NCI-H446 treated with DMSO at 0.1 percent for 48 hours (cell line): ENCODE data around the gene PLCB2.

Experiments
- DNase-seq: peaks from one replicate; lab custom pipeline; 2025; lab: John Stamatoyannopoulos, UW

Gene PLCB2

DNA sequence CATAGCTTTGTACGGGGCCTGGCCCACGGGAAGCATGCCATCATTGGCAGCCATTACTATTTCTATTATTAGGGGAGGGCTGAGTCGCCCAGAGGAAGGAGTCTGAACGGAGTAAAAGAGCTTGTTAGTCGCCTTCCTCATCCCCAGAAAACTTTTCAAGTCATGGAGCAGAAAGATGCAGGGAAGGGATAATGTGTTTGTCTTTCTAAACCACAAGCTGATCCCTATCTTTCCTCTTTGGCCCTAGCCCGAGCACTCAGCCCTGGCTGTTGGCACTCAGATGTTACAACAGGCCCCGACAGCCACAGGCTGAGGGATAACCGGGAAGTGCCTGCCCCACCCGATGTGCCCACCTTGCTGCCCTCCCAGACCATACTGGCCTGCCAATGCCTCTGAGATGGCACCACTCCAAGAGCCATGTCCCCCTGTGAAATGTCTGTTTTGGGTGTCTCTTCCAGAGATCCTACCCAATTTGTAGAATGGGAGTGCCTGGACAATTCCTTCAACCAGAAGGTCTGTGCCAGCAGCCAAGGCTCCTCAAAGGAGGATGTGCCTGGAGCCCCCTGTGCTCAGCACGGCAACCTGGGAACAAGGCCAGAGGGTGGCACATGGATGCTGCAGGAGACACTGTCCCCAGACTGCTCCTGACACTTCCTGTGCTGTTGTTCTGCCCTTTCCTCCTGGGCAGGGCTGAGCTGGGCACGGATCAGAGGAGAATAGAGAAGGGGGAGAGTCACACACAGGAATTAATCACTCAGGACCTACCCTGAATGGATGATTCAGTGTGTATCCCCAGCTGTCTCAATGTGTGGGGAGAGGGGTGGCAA lies 58.0 kb downstream of the PLCB2 start:
- no peak for DNase-seq

- no peak for DNase-seq
These were observed 59.5 kb downstream of the PLCB2 start for GRCh38 chr15:40248006-40248783.

GRCh38 chr15:40247406-40247971 lies 60.2 kb downstream of the PLCB2 start:
- no peak for DNase-seq

- no peak for DNase-seq
These were observed 61.0 kb downstream of the PLCB2 start for GRCh38 chr15:40246496-40247280.

DNA sequence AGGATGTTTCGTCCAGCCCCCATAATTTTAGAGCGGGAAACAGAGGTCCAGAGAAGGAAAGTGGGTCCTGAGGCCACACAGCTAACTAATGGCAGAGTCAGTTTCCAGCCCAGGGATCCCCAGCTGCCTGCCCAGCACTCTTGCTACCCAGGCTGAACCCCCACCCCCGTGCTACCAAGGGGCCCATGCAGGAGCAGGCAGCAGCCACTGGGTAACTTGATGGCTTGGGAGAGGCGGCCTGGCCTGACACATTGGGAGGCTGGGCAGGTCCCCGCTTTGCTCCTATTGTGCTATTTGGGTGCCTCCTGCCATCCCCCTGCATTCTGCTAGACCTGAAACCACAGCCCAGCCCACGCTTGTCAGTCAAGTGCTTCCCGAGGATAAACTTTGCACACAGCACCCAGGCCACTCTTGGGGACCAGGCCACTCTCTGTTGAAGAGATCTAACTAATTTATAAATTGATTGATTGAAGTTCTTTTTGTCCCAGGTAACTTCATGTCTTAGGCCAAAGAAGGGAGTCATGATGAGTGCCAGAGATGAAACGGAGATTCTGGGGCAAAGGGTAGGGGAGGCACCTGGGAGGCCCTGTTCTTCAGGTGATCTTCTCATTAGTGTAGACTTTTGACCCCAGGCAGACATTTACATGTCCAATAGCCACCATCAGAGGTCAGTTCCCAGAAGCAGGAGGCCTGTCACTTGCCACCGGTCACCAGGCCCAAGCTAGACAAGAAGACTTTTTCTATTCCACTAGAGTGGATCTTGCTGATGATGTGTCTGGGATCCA lies 61.9 kb downstream of the PLCB2 start:
- DNase-seq, result no peak

DNA sequence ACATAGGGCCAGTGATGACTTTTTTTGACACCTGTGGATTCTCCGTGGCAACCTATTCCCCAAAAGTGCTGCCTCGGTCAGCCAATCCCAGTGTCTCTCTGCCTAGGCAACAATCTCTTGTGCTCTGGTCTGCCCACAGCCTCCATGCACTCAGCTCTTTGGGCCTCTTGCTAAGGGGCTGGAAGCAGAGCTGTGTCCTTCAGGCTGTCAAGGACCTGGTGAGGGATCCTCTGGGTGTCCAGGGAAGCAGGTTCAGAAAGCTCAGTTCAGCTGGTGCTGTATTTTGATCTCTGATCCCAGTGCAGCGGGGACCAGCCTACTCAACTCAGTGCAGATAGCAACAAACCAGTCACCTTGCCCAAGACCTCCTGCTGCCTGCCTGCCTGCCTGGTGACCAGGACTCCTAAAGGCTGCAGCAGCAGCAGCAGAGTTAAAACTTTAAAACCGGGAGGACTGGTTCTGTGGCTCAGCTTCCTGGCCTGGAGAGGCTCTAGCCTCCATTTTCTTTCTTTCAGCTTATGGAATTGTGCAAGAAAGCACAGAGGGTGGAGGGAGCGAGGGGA lies 62.7 kb downstream of the PLCB2 start:
- no peak for DNase-seq

- DNase-seq, result no peak
These were observed 64.5 kb downstream of the PLCB2 start for GRCh38 chr15:40243126-40243810.

DNA sequence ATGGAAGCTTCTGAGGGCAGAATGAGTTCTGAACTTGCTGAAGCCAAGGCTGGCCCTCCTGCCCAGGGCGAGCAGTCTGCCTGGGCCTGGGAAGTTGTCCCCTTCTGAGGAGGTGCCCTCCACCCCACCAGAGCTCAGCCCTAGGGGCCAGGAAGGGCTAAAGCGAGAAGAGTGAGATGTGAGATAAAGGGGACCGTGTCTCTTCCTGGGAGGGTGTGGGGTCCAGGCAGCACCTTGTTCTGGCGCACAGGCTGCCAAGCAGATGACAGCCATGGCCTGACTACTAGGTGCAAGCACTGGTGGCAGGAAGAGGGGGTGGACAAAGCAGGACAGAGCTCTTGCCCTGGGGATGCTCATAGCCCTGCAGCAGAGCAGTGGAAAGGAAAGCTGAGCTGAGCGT lies 65.1 kb downstream of the PLCB2 start:
- DNase-seq, result no peak

DNA sequence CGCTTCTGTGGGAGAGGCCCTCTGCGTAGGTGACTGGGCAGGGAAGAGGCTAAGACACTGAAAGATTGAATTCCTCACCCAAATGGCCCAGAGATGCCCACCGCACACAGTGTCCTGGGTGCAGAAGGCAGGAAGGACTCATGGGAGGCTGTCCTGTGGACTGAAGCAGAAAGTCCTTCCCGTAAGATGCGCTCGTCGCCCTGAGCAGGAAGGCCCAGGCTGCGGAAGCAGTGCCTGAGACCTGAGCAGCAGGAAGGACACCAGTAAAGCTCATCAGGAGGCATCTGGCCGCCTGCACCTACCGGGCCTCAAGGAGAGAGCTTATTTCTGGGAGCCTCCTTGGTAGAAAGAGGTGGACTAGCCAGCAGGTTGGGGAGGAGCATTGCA lies 65.5 kb downstream of the PLCB2 start:
- no peak for DNase-seq

DNA sequence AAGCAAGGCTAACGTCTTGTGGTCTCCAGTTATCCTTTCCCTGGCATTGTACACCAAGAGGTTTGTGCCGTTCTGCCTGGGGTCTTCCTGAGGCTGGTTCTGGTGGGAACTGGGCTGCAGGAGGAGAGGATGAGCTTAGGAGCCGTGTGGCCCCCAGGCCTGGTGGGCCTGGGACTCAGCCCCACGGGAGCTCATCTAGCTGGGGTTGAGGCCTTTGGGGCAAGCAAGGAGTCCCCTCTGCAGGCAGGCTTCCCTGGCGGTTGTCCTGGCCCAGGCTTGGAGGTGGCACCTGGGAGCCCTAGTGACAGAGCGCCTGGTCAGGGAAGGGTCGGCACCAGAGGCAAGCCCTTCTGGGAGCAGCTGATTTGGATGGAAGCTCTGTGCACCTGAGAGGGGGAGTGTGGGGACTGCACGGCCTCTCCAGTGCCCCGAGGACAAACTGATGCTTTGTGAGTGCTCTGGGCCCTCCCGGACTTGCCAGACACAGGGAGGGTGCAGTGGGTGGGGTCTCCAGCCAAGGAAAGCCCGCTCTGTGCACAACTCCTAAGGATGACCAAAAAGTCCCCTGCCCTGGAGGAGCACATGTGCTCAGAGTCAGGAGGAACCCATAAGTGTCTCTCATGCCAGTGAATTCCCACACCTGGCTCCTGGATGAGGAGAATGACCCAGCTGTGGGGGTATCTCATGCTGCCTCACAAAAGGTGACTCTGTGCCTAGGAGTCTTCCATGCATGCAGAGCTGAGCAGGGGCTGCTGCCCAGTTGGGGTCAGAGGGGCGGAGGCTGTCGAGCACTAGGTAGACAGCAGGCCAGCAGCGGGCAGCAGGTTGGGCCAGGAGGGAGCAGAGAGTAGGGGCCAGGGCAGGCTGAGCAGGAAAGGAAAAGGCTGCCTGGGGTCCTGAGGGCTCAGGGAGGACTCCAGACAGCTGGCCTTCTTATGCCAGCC lies 66.2 kb downstream of the PLCB2 start:
- DNase-seq, result no peak

DNA sequence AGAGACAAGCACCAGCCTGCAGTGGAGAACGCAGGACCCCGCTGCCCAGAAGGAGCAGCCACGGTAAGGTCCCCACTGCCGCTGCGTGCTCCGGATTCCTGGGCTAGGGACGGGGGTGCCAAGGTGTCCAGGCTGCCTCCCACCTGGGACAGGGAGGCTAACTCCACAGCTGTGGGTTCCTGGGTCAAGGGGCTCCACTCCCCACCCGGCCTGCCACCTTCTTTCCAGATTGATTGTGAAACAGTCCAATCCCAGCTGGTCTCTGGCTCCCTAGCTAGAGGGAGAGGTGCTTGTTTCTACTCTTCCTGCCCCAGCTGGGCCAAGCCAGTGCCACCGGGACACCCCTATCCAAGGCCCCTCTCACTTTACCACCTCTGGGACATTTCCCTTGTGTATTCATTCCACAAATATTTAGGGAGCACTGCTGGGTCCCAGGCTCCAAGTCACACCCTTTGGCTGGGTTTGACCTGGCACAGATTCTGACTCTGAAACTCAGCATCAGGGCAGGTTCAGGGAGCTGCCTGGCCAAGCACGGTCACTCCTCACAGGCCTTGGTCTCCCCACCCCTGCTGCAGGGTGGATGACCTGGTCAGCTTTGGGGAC lies 67.0 kb downstream of the PLCB2 start:
- no peak for DNase-seq

GRCh38 chr15:40239693-40240618 lies 67.8 kb downstream of the PLCB2 start:
- no peak for DNase-seq

GRCh38 chr15:40239404-40239692 lies 68.4 kb downstream of the PLCB2 start:
- no peak for DNase-seq

DNA sequence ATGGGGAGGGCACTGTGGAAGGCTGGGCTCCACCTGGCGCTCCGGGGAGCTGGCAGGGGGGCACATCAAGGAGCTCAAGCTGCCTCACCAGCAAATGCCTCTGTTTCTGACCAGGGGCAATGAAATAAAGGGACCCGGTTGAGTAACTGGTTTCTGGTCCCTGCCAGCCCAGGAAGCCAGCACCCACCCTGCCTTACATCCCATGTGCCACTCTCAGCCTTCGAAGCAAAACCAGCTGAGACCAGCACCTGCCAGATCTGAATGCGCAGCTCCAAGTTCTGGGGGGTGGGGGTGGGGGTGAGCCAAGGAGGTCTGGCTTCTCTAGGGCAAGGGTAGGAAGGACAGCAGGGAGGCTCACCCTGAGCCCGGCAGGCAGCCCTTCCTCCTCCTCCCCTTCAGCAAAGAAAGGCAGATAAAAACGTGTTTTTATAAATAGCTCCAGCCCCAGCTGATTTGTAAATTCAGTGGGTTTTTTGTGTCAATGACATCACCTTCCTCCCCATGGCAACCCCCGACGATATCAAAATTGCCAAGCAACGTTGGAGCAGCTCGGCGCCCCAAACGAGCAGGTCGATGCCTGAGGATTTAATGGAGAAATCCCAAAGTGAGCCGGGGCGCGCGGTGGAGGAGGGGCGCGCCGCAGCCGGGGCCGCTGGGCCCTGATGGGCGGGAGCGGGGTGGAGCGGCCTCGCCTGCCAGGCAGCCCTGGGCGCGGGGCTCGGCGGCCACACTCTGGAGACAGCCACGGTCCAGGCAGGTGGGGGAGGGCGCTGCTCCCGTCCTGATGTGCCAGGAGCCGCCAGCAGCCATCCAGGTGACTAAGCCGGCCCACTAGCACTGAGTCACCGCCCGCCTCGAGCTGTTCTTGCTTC lies 69.0 kb downstream of the PLCB2 start, which contains the start of gene PAK6:
TSS of gene PAK6 (plus strand) at position 532 of the 872 bp plus-strand sequence. CDS start 25,723 bp downstream, outside the sequence.
- no peak for DNase-seq
